Neural progenitor cell (in vitro differentiated cells): ENCODE measurements around the gene ATF7IP.

Source experiments
- EZH2 ChIP-seq: fragments of 200-600 bp; sonication (generic); IDR thresholded peaks from 2 replicates; pipeline ENCODE4 v1.6.1; 2017; ENCODE audit warnings: antibody characterized with exemption, mild to moderate bottlenecking, moderate library complexity
- EZH2phosphoT487 ChIP-seq: fragments of 200-600 bp; sonication (generic); IDR thresholded peaks from 2 replicates; pipeline ENCODE4 v1.6.1; 2017; ENCODE audit warnings: antibody characterized with exemption
- TF ChIP-seq, protein P1 (sequence below): fragments of 200-600 bp; sonication (generic); IDR thresholded peaks from 2 replicates; pipeline ENCODE4 v1.5.1; 2017; ENCODE audit warnings: antibody characterized with exemption, mild to moderate bottlenecking

DNA sequence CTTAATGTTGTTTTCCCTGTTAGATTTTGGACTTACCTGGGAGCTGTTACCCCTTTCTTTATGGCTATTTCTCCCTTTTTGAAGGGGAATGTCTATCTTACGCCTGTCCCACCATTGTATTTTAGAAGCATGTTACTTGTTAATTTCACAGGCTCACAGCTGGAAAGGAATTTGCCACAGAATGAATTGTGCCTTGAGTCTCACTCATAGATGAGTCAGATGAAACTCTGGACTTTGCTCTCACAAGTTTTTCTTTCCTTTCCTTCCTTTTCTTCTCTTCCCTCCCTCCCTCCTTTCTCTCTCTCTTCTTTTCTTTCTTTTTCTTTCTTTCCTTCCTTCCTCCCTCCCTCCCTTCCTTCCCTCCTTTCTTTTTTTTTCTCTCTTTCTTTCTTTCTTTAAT lies 9.3 kb upstream of the ATF7IP start:
- TF ChIP-seq EZH2 (no peak), EZH2phosphoT487 (no peak)
- TF ChIP-seq, protein P1, sequence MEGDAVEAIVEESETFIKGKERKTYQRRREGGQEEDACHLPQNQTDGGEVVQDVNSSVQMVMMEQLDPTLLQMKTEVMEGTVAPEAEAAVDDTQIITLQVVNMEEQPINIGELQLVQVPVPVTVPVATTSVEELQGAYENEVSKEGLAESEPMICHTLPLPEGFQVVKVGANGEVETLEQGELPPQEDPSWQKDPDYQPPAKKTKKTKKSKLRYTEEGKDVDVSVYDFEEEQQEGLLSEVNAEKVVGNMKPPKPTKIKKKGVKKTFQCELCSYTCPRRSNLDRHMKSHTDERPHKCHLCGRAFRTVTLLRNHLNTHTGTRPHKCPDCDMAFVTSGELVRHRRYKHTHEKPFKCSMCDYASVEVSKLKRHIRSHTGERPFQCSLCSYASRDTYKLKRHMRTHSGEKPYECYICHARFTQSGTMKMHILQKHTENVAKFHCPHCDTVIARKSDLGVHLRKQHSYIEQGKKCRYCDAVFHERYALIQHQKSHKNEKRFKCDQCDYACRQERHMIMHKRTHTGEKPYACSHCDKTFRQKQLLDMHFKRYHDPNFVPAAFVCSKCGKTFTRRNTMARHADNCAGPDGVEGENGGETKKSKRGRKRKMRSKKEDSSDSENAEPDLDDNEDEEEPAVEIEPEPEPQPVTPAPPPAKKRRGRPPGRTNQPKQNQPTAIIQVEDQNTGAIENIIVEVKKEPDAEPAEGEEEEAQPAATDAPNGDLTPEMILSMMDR, result no peak
